B cell (primary cell): ENCODE data around the gene OR52B2. TPM values are rescaled to one million over a fixed set of nuclear protein-coding genes. Genes with fewer than 3 reads are reported as not detected.

Experiments
- ATAC-seq: fragments of 200-7000 bp; cut with Tn5 transposase; one replicate; pipeline ENCODE4 v1.10.0; 2021; ENCODE audit warnings: low read depth, mild to moderate bottlenecking, moderate number of reproducible peaks, moderate library complexity
- CTCF ChIA-PET: fragments of 350-600 bp; sonication (Branson Sonifier 250); formaldehyde crosslinking; loops from one replicate; lab custom pipeline; 2021; ENCODE audit warnings: antibody characterized with exemption, inconsistent platforms; lab: Charles Lee
- POLR2A ChIA-PET: fragments of 350-600 bp; sonication (Branson Sonifier 250); formaldehyde crosslinking; loops from one replicate; lab custom pipeline; 2021; ENCODE audit warnings: antibody characterized with exemption; lab: Charles Lee
- DNase-seq: peaks from one replicate; pipeline ENCODE4 v3.0.0; 2013
- H2AFZ ChIP-seq: 2 replicates; pipeline ENCODE4 v1.6.1; 2012; ENCODE audit warnings: mild to moderate bottlenecking, low read depth, low read length; ENCODE audit not compliant: insufficient read depth, poor library complexity, severe bottlenecking
- H3K27ac ChIP-seq, 2 donors: 1 replicate in 1 of 2; 2 replicates in 1 of 2; pipeline ENCODE4 v1.5.1; 2012 to 2013; ENCODE audit warnings: low read length in 2 of 2, mild to moderate bottlenecking in 2 of 2, moderate library complexity in 1 of 2
- H3K27me3 ChIP-seq, 4 experiments: fragments of 200-600 bp in 1 of 4; sonication (generic) in 1 of 4; replicated peaks in 1 of 4; 1 replicate in 2 of 4; 2 replicates in 2 of 4; pipeline versions ENCODE4 v1.6.1 to v1.7.0; 2013 to 2016; ENCODE audit warnings: low read length in 3 of 4, mild to moderate bottlenecking in 2 of 4, mixed read lengths in 1 of 4, moderate library complexity in 1 of 4; ENCODE audit not compliant: insufficient read depth in 4 of 4, control insufficient read depth in 3 of 4; ENCODE audit errors: control extremely low read depth in 1 of 4
- H3K36me3 ChIP-seq, 2 experiments: replicated peaks in 1 of 2; 1 replicate in 1 of 2; 2 replicates in 1 of 2; pipeline versions ENCODE4 v1.6.1 to v1.7.1; 2013; ENCODE audit warnings: low read length in 1 of 2; ENCODE audit not compliant: insufficient read depth in 2 of 2, control insufficient read depth in 1 of 2; ENCODE audit errors: control extremely low read depth in 1 of 2, extremely low read depth in 1 of 2
- H3K4me1 ChIP-seq, 2 donors: fragments of 200-600 bp in 1 of 2; sonication (generic) in 1 of 2; 1 replicate in 1 of 2; 2 replicates in 1 of 2; pipeline versions ENCODE4 v1.5.1 to v1.6.1; 2013 to 2017; ENCODE audit warnings: low read length in 2 of 2; ENCODE audit not compliant: control insufficient read depth in 2 of 2, insufficient read depth in 2 of 2
- H3K4me2 ChIP-seq: replicated peaks from 2 replicates; pipeline ENCODE3; 2012; ENCODE audit warnings: mild to moderate bottlenecking, low read depth, low read length; ENCODE audit not compliant: poor library complexity, severe bottlenecking
- H3K4me3 ChIP-seq, 5 experiments: fragments of 200-600 bp in 1 of 5; sonication (generic) in 1 of 5; 1 replicate in 3 of 5; 2 replicates in 2 of 5; pipeline versions ENCODE4 v1.5.1 to v1.7.0; 2011 to 2016; ENCODE audit warnings: low read length in 4 of 5, mild to moderate bottlenecking in 4 of 5, low read depth in 2 of 5, control low read depth in 1 of 5, moderate library complexity in 1 of 5; ENCODE audit not compliant: insufficient read depth in 1 of 5; ENCODE audit errors: control extremely low read depth in 1 of 5, extremely low read depth in 1 of 5
- H3K79me2 ChIP-seq: fragments of 200-600 bp; sonication (generic); one replicate; pipeline ENCODE4 v1.6.0; 2016; ENCODE audit warnings: low read length; ENCODE audit not compliant: control insufficient read depth, insufficient read depth
- H3K9ac ChIP-seq: fragments of 200-600 bp; sonication (generic); 2 replicates; pipeline ENCODE4 v1.6.1; 2017; ENCODE audit warnings: mild to moderate bottlenecking, low read length, moderate library complexity
- H3K9me3 ChIP-seq, 3 donors: one replicate each; pipeline versions ENCODE4 v1.6.1 to v1.7.1; 2013; ENCODE audit warnings: low read length in 2 of 3; ENCODE audit not compliant: control insufficient read depth in 2 of 3, insufficient read depth in 1 of 3; ENCODE audit errors: control extremely low read depth in 1 of 3
- H4K20me1 ChIP-seq: 2 replicates; pipeline ENCODE4 v1.6.0; 2012; ENCODE audit warnings: mild to moderate bottlenecking, low read length; ENCODE audit not compliant: insufficient read depth, control insufficient read depth, poor library complexity, severe bottlenecking
- H3K27ac Mint-ChIP-seq: one replicate; pipeline ENCODE4 v1.8.0; 2021; ENCODE audit warnings: mixed read lengths
- H3K27me3 Mint-ChIP-seq: one replicate; pipeline ENCODE4 v1.8.0; 2021; ENCODE audit warnings: mixed read lengths
- H3K4me1 Mint-ChIP-seq: one replicate; pipeline ENCODE4 v1.8.0; 2021; ENCODE audit warnings: mixed read lengths
- H3K4me3 Mint-ChIP-seq: one replicate; pipeline ENCODE4 v1.8.0; 2021; ENCODE audit warnings: mixed read lengths
- H3K9me3 Mint-ChIP-seq: one replicate; pipeline ENCODE4 v1.8.0; 2022; ENCODE audit warnings: mixed read lengths; ENCODE audit not compliant: insufficient read depth
- CTCF ChIP-seq: fragments of 200-600 bp; IDR thresholded peaks from one replicate; pipeline ENCODE4 v1.8.0; 2022; ENCODE audit warnings: antibody characterized with exemption, mild to moderate bottlenecking
- EZH2 ChIP-seq: IDR thresholded peaks from 2 replicates; pipeline ENCODE4 v1.6.1; 2012; ENCODE audit warnings: borderline replicate concordance, low read depth, mild to moderate bottlenecking, moderate library complexity, low read length; ENCODE audit not compliant: insufficient read depth, poor library complexity, severe bottlenecking
- WGBS: methylation state at CpG from one replicate; pipeline ENCODE4 v1.1.5; 2013; ENCODE audit warnings: missing lambda C conversion rate; ENCODE audit not compliant: insufficient coverage; 5-methylcytosine and 5-hydroxymethylcytosine counted together
- intact Hi-C: fragments of 100-400 bp; cut with micrococcal nuclease; formaldehyde crosslinking; loops from one replicate; pipeline ENCODE4 v1.10.0; 2022
- polyA plus RNA-seq: library from polyadenylated mRNA; depleted of rRNA; stranded (reverse); fragments of >200 nt; gene quantifications from 2 replicates; pipeline ENCODE4 v1.2.3, GENCODE V29; 2012
- total RNA-seq, 2 donors: library from RNA; stranded (reverse); fragments of 120-200 nt in 1 of 2; gene quantifications; 1 replicate in 1 of 2; 2 replicates in 1 of 2; pipeline versions ENCODE4 v1.2.3 to v1.2.4, GENCODE V29; 2013 to 2022

OR52B2 gene
- total and polyA plus RNA-seq, 2 donors (not counting 1 experiment from before 2014, with no cell fraction given), result not detected

- Histone ChIP-seq H2AFZ (no peak overlapping the region), H4K20me1 (no peaks in the 10 kb centered on the region), H3K27me3 (no peaks in the 10 kb centered on the region), H3K9ac (no peak overlapping the region), H3K4me2 (no peak overlapping the region), H3K27ac (no peak overlapping the region), H3K4me1 (no peaks in the 10 kb centered on the region), H3K4me3 (no peak overlapping the region), H3K79me2 (no peaks in the 10 kb centered on the region), H3K9me3 (no peaks in the 10 kb centered on the region), H3K36me3 (peaks cover 4 to 80% of the 10 kb centered on the region in 2 experiments)
- no peak for ATAC-seq
- Mint-ChIP-seq H3K27me3 (no peaks in the 10 kb centered on the region), H3K4me3 (no peak overlapping the region), H3K4me1 (no peaks in the 10 kb centered on the region), H3K27ac (no peak overlapping the region), H3K9me3 (no peaks in the 10 kb centered on the region)
- no peak for DNase-seq
- CTCF ChIA-PET, result no interaction called here
- TF ChIP-seq EZH2 (no peak), CTCF (no peak)
- WGBS, result 93% methylated on average over 18 of the region's 19 CpGs
- POLR2A ChIA-PET, result no interaction called here
- intact Hi-C loops, result no loop called here
These were observed 47.6 kb upstream of the OR52B2 start for GRCh38 chr11:6217722-6218121.

GRCh38 chr11:6216501-6216900, 46.4 kb upstream of the OR52B2 start:
- H3K4me1 Mint-ChIP-seq, result no peaks in the 10 kb centered on the region
- DNase-seq (no peak), ATAC-seq (no peak)
- ChIA-PET CTCF (no interaction called here), POLR2A (no interaction called here)
- Histone ChIP-seq H2AFZ (no peak overlapping the region), H3K4me1 (no peaks in the 10 kb centered on the region), H3K4me3 (no peak overlapping the region), H3K36me3 (peaks cover 0 to 78% of the 10 kb centered on the region in 2 experiments), H3K79me2 (no peaks in the 10 kb centered on the region), H3K9ac (no peak overlapping the region), H3K9me3 (no peaks in the 10 kb centered on the region), H3K27ac (no peak overlapping the region), H3K4me2 (no peak overlapping the region), H3K27me3 (no peaks in the 10 kb centered on the region), H4K20me1 (no peaks in the 10 kb centered on the region)
- H3K27me3 Mint-ChIP-seq, result no peaks in the 10 kb centered on the region
- 100% methylated on average over 4 of the region's 4 CpGs for WGBS
- H3K4me3 Mint-ChIP-seq, result no peak overlapping the region
- intact Hi-C loops, result no loop called here
- H3K27ac Mint-ChIP-seq, result no peak overlapping the region
- no peaks in the 10 kb centered on the region for H3K9me3 Mint-ChIP-seq
- TF ChIP-seq CTCF (no peak), EZH2 (no peak)
